ENCODE data around the gene MRAS. TPM values are rescaled to one million over a fixed set of nuclear protein-coding genes. Genes with fewer than 3 reads are reported as not detected.

Gene MRAS
- total and polyA plus RNA-seq, 11 donors: 112 to 413 (median 252) TPM

GRCh38 chr3:138356730-138357405, 8.5 kb downstream of the MRAS start:
- TF ChIP-seq POLR2A (IDR thresholded peaks at IDR 0.05) (no peak), CTCF (IDR thresholded peaks at IDR 0.05) (no peak)
- H3K36me3 ChIP-seq: peaks cover 0 to 23% (median 12%) of the 10 kb centered on the region in 9 donors
- H3K27me3 ChIP-seq: no peaks in the 10 kb centered on the region
- no peak overlapping the region for H3K4me3 ChIP-seq
- WGBS, 4 donors: 41 to 48% (median 42%) methylated on average over 7 of the region's 7 CpGs
- peaks cover 5 to 98% (median 72%) of the 10 kb centered on the region in 12 donors for H3K4me1 ChIP-seq
- intact Hi-C loops (cut with DNase I): no loop called here
- no peak for DNase-seq
- no peaks in the 10 kb centered on the region for H3K9me3 ChIP-seq
- H3K27ac ChIP-seq: peak overlapping the region; percentile 22 to 96 (median 64)
- ATAC-seq: peak in 2 of 4 donors; percentile 4 to 27

- peak overlapping the region; percentile 7 to 96 (median 68) for H3K27ac ChIP-seq
- H3K4me3 ChIP-seq: no peak overlapping the region
- intact Hi-C loops (cut with DNase I): no loop called here
- DNase-seq (no peak), ATAC-seq (no peak)
- peaks cover 5 to 96% (median 67%) of the 10 kb centered on the region in 12 donors for H3K4me1 ChIP-seq
- no peaks in the 10 kb centered on the region for H3K9me3 ChIP-seq
- no peak for TF ChIP-seq POLR2A (IDR thresholded peaks at IDR 0.05)
- no peaks in the 10 kb centered on the region for H3K27me3 ChIP-seq
- WGBS, 4 donors: 42 to 55% (median 52%) methylated on average over 7 of the region's 7 CpGs
- peaks cover 0 to 22% (median 9%) of the 10 kb centered on the region in 9 donors for H3K36me3 ChIP-seq
Measured at GRCh38 chr3:138359148-138359918, 11.0 kb downstream of the MRAS start.

- peak; percentile 29 to 69 (median 68) for ATAC-seq
- Histone ChIP-seq H3K27ac (peak overlapping the region; percentile 29 to 96 (median 71)), H3K9me3 (no peaks in the 10 kb centered on the region), H3K36me3 (peaks cover 0 to 22% (median 7%) of the 10 kb centered on the region in 9 donors), H3K27me3 (no peaks in the 10 kb centered on the region), H3K4me1 (peaks cover 5 to 99% (median 74%) of the 10 kb centered on the region in 12 donors), H3K4me3 (no peak overlapping the region)
- WGBS, 4 donors: 52 to 70% (median 67%) methylated on average over 14 to 15 of the region's 15 CpGs
- TF ChIP-seq CTCF (IDR thresholded peaks at IDR 0.05): no peak
- no peak for TF ChIP-seq POLR2A (IDR thresholded peaks at IDR 0.05)
- peak; percentile 67 to 90 (median 72) for DNase-seq
- intact Hi-C loops (cut with DNase I): loop anchor here in 1 of 10 donors (5.0 kb wide), 1 partner anchor 37 kb away; no protein-coding TSS in a partner anchor
Measured at GRCh38 chr3:138359919-138360868, 11.8 kb downstream of the MRAS start.

- Histone ChIP-seq H3K27ac (peak overlapping the region; percentile 29 to 96 (median 71)), H3K4me1 (peaks cover 9 to 99% (median 77%) of the 10 kb centered on the region in 12 donors), H3K27me3 (no peaks in the 10 kb centered on the region), H3K9me3 (no peaks in the 10 kb centered on the region), H3K4me3 (no peak overlapping the region), H3K36me3 (peaks cover 0 to 16% (median 0%) of the 10 kb centered on the region in 9 donors)
- intact Hi-C loops (cut with DNase I): loop anchor here in 1 of 10 donors (5.0 kb wide), 1 partner anchor 36 kb away; no protein-coding TSS in a partner anchor
- DNase-seq: no peak
- 81 to 84% (median 84%) methylated on average over 8 to 9 of the region's 9 CpGs for WGBS, 4 donors
- peak in 1 of 4 donors; percentile 0 for ATAC-seq
- TF ChIP-seq POLR2A (IDR thresholded peaks at IDR 0.05): no peak
- no peak for TF ChIP-seq CTCF (IDR thresholded peaks at IDR 0.05)
Measured at GRCh38 chr3:138360869-138361525, 12.6 kb downstream of the MRAS start.
